CD4-positive, CD25-positive, alpha-beta regulatory T cell (primary cell): ENCODE measurements around the gene SHISAL1. TPM values are rescaled to one million over a fixed set of nuclear protein-coding genes. Genes with fewer than 3 reads are reported as not detected.

ENCODE experiments used
- ATAC-seq, 2 donors: fragments of 150-1000 bp; cut with Tn5 transposase; one replicate each; pipeline ENCODE4 v1.10.0; 2021; ENCODE audit warnings: low read depth in 2 of 2, moderate number of reproducible peaks in 2 of 2, moderate library complexity in 1 of 2
- DNase-seq, 3 donors: peaks; one replicate each; pipeline versions ENCODE4 v3.0.0 to v3.0.0-alpha.2; 2012 to 2022; ENCODE audit warnings: mixed read lengths in 1 of 3
- H3K27ac ChIP-seq: one replicate; pipeline ENCODE4 v1.7.0; 2013; ENCODE audit warnings: mild to moderate bottlenecking, low read length; ENCODE audit not compliant: insufficient read depth, poor library complexity, severe bottlenecking
- H3K27me3 ChIP-seq: one replicate; pipeline ENCODE4 v1.7.0; 2013; ENCODE audit warnings: low read length; ENCODE audit not compliant: control insufficient read depth, insufficient read depth
- H3K36me3 ChIP-seq: one replicate; pipeline ENCODE4 v1.7.0; 2013; ENCODE audit warnings: mild to moderate bottlenecking, low read length, moderate library complexity; ENCODE audit not compliant: control insufficient read depth, insufficient read depth
- H3K4me1 ChIP-seq: 2 replicates; pipeline ENCODE4 v1.7.0; 2013; ENCODE audit warnings: mild to moderate bottlenecking, low read length; ENCODE audit not compliant: insufficient read depth, control insufficient read depth, poor library complexity, severe bottlenecking
- H3K4me3 ChIP-seq: one replicate; pipeline ENCODE4 v1.7.0; 2013; ENCODE audit warnings: low read depth, mild to moderate bottlenecking, low read length, moderate library complexity
- H3K9me3 ChIP-seq, 2 experiments: 1 replicate in 1 of 2; 2 replicates in 1 of 2; pipeline ENCODE4 v1.7.0; 2013; ENCODE audit warnings: low read length in 2 of 2, mild to moderate bottlenecking in 1 of 2, moderate library complexity in 1 of 2; ENCODE audit not compliant: control insufficient read depth in 2 of 2
- H3K27ac Mint-ChIP-seq, 3 donors: one replicate each; pipeline ENCODE4 v1.8.0; 2020 to 2022; ENCODE audit warnings: mild to moderate bottlenecking in 3 of 3, mixed read lengths in 3 of 3, moderate library complexity in 2 of 3
- H3K27me3 Mint-ChIP-seq: one replicate; pipeline ENCODE4 v1.8.0; 2022; ENCODE audit warnings: mild to moderate bottlenecking, mixed read lengths
- H3K36me3 Mint-ChIP-seq: one replicate; pipeline ENCODE4 v1.8.0; 2020; ENCODE audit warnings: mixed read lengths
- H3K4me1 Mint-ChIP-seq, 4 donors: one replicate each; pipeline ENCODE4 v1.8.0; 2020 to 2022; ENCODE audit warnings: mixed read lengths in 4 of 4, mild to moderate bottlenecking in 1 of 4
- H3K4me3 Mint-ChIP-seq, 4 donors: one replicate each; pipeline ENCODE4 v1.8.0; 2020 to 2022; ENCODE audit warnings: mild to moderate bottlenecking in 4 of 4, mixed read lengths in 4 of 4, moderate library complexity in 3 of 4
- H3K9me3 Mint-ChIP-seq, 7 donors: one replicate each; pipeline ENCODE4 v1.8.0; 2020 to 2022; ENCODE audit warnings: mixed read lengths in 7 of 7, mild to moderate bottlenecking in 3 of 7, moderate library complexity in 2 of 7
- polyA plus RNA-seq, 4 donors: library from polyadenylated mRNA; unstranded; fragments of 300-500 nt; fragmentation: Illumina TruSeq; gene quantifications; one replicate each; pipeline ENCODE4 v1.2.3, GENCODE V29; 2021
- total RNA-seq: library from RNA; stranded (reverse); gene quantifications from one replicate; pipeline ENCODE4 v1.2.3, GENCODE V29; 2022

SHISAL1 gene
- total and polyA plus RNA-seq, 5 donors from 2014 or later, result not detected

- Mint-ChIP-seq H3K36me3 (no peaks in the 10 kb centered on the region), H3K27ac (peak overlapping the region in 1 of 3 donors; percentile 40), H3K9me3 (peaks cover 0 to 4% (median 0%) of the 10 kb centered on the region in 7 donors), H3K4me3 (no peak overlapping the region), H3K27me3 (peaks cover 5% of the 10 kb centered on the region), H3K4me1 (no peaks in the 10 kb centered on the region)
- Histone ChIP-seq H3K4me1 (no peaks in the 10 kb centered on the region), H3K27ac (no peak overlapping the region), H3K27me3 (no peaks in the 10 kb centered on the region), H3K9me3 (no peaks in the 10 kb centered on the region), H3K36me3 (no peaks in the 10 kb centered on the region), H3K4me3 (no peak overlapping the region)
- no peak for ATAC-seq
- DNase-seq, result no peak
These were observed 41.7 kb downstream of the SHISAL1 start for GRCh38 chr22:44271010-44271500.

GRCh38 chr22:44270556-44270880 lies 42.2 kb downstream of the SHISAL1 start:
- H3K36me3 ChIP-seq, result no peaks in the 10 kb centered on the region

DNA sequence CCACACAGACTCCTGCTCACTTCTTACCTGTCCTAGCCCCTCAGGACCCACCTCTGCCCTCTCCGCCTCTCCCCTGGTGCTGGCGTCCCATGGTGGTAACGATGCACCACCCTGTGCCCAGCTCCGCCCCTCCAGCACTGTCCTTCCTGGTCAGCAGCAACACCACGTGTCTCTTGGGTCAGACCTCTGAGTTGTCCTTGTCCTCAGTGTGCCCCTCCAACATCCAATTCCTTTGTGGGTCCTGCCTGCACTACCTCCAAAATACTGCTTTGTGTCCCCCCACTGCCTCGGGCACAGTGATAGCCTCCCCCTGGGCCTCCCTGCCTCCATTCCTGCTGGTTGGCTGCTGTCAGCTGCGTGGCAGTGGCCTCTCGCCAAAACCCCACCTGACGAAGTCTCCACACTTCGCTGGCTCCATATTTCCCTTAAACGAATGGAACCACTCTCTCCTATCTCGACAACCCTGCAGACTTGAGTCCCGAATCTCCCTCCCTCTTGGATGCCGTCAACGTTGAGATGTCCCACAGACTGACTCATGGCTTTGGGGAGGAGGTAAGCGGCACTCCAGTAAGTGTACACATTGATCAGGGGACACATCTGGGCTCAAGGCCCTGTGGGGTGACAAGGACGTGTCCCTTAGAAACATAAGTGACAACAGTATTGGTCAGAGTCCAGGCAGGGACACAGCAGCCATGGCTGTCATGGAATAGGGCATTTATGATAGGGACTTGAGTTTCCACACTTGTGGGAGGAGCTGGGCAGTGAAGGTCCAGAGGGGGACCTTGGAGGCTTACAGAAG lies 42.8 kb downstream of the SHISAL1 start:
- no peak overlapping the region for H3K4me3 ChIP-seq
- H3K27me3 ChIP-seq, result no peaks in the 10 kb centered on the region
- H3K4me1 ChIP-seq, result no peaks in the 10 kb centered on the region
- H3K27ac ChIP-seq, result no peak overlapping the region
- DNase-seq (no peak), ATAC-seq (no peak)
- no peaks in the 10 kb centered on the region for H3K36me3 ChIP-seq
- Mint-ChIP-seq H3K27ac (no peak overlapping the region), H3K4me1 (no peaks in the 10 kb centered on the region), H3K4me3 (no peak overlapping the region), H3K27me3 (peaks cover 5% of the 10 kb centered on the region), H3K36me3 (no peaks in the 10 kb centered on the region), H3K9me3 (peaks cover 0 to 4% (median 0%) of the 10 kb centered on the region in 7 donors)
- H3K9me3 ChIP-seq, result no peaks in the 10 kb centered on the region

More at GRCh38 chr22:44270556-44270880, 42.2 kb downstream of the SHISAL1 start:
- Mint-ChIP-seq H3K4me1 (no peaks in the 10 kb centered on the region), H3K36me3 (no peaks in the 10 kb centered on the region), H3K27ac (no peak overlapping the region), H3K4me3 (no peak overlapping the region), H3K9me3 (peaks cover 0 to 4% (median 0%) of the 10 kb centered on the region in 7 donors), H3K27me3 (peaks cover 5% of the 10 kb centered on the region)
- ATAC-seq (no peak), DNase-seq (no peak)
- Histone ChIP-seq H3K9me3 (no peaks in the 10 kb centered on the region), H3K27me3 (no peaks in the 10 kb centered on the region), H3K27ac (no peak overlapping the region), H3K4me1 (no peaks in the 10 kb centered on the region), H3K4me3 (no peak overlapping the region)

- Histone ChIP-seq H3K27me3 (no peaks in the 10 kb centered on the region), H3K4me3 (no peak overlapping the region), H3K27ac (no peak overlapping the region), H3K9me3 (no peaks in the 10 kb centered on the region), H3K4me1 (no peaks in the 10 kb centered on the region), H3K36me3 (no peaks in the 10 kb centered on the region)
- H3K4me1 Mint-ChIP-seq, result no peaks in the 10 kb centered on the region
- H3K27ac Mint-ChIP-seq, result no peak overlapping the region
- no peak for ATAC-seq
- H3K9me3 Mint-ChIP-seq, result peaks cover 0 to 4% (median 0%) of the 10 kb centered on the region in 7 donors
- H3K4me3 Mint-ChIP-seq, result no peak overlapping the region
- no peak for DNase-seq
- H3K27me3 Mint-ChIP-seq, result peaks cover 5% of the 10 kb centered on the region
- no peaks in the 10 kb centered on the region for H3K36me3 Mint-ChIP-seq
These were observed 43.6 kb downstream of the SHISAL1 start for GRCh38 chr22:44269117-44269498.

- Histone ChIP-seq H3K27me3 (no peaks in the 10 kb centered on the region), H3K4me3 (no peak overlapping the region), H3K4me1 (no peaks in the 10 kb centered on the region), H3K27ac (no peak overlapping the region), H3K9me3 (no peaks in the 10 kb centered on the region), H3K36me3 (no peaks in the 10 kb centered on the region)
- Mint-ChIP-seq H3K36me3 (no peaks in the 10 kb centered on the region), H3K27ac (peak overlapping the region in 1 of 3 donors; percentile 84), H3K9me3 (peaks cover 0 to 2% (median 0%) of the 10 kb centered on the region in 7 donors), H3K4me1 (no peaks in the 10 kb centered on the region), H3K27me3 (peaks cover 5% of the 10 kb centered on the region), H3K4me3 (no peak overlapping the region)
- ATAC-seq (no peak), DNase-seq (no peak)
These were observed 44.2 kb downstream of the SHISAL1 start for GRCh38 chr22:44268431-44269116.

DNA sequence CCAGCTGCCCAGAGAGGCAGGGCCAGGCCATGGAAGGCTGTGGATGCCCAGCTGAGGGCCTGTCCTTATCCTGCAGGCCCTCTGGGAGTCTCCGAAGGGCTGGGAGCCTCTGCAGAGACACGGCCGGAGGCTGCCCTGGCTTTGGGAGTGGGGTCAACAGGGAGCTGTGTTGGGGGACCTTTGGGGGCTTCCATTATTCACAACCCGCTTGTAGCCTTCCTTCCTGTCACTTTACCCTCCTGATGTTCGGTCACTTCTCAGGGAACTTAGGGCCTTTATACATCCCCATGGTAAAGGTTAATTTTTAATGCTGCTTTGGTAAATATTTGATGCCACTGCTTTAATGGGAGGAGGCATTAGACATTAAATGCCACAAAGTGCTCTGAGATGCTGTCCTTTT lies 44.9 kb downstream of the SHISAL1 start:
- no peak overlapping the region for H3K27ac ChIP-seq
- H3K36me3 ChIP-seq, result no peaks in the 10 kb centered on the region
- H3K9me3 ChIP-seq, result no peaks in the 10 kb centered on the region
- H3K27me3 ChIP-seq, result no peaks in the 10 kb centered on the region
- ATAC-seq (no peak), DNase-seq (no peak)
- Mint-ChIP-seq H3K27ac (peak overlapping the region in 1 of 3 donors; percentile 84), H3K4me1 (no peaks in the 10 kb centered on the region), H3K36me3 (no peaks in the 10 kb centered on the region), H3K9me3 (no peaks in the 10 kb centered on the region), H3K27me3 (peaks cover 5% of the 10 kb centered on the region), H3K4me3 (no peak overlapping the region)
- no peak overlapping the region for H3K4me3 ChIP-seq
- H3K4me1 ChIP-seq, result no peaks in the 10 kb centered on the region

- Mint-ChIP-seq H3K9me3 (no peaks in the 10 kb centered on the region), H3K27me3 (peaks cover 5% of the 10 kb centered on the region), H3K4me1 (no peaks in the 10 kb centered on the region), H3K36me3 (no peaks in the 10 kb centered on the region), H3K27ac (no peak overlapping the region), H3K4me3 (no peak overlapping the region)
- H3K36me3 ChIP-seq, result no peaks in the 10 kb centered on the region
- ATAC-seq (no peak), DNase-seq (no peak)
- no peak overlapping the region for H3K4me3 ChIP-seq
- no peaks in the 10 kb centered on the region for H3K4me1 ChIP-seq
- H3K27ac ChIP-seq, result no peak overlapping the region
- H3K9me3 ChIP-seq, result no peaks in the 10 kb centered on the region
- no peaks in the 10 kb centered on the region for H3K27me3 ChIP-seq
These were observed 45.7 kb downstream of the SHISAL1 start for GRCh38 chr22:44266796-44267760.
